Stimulated activated CD4-positive, alpha-beta T cell treated with anti-CD3 and anti-CD28 coated beads, Interleukin-2, amount 100 ng/mL, for 48 hours (primary cell): ENCODE measurements around the gene FMO1.
"Not testable (repeated sequence)": the region's sequence is repeated elsewhere in the genome, so short reads cannot be mapped to it uniquely, and the experiment has no call there.

Source experiments
- DNase-seq, 2 donors: peaks; one replicate each; pipeline ENCODE4 v3.0.0-alpha.2; 2020

The FMO1 gene

DNA sequence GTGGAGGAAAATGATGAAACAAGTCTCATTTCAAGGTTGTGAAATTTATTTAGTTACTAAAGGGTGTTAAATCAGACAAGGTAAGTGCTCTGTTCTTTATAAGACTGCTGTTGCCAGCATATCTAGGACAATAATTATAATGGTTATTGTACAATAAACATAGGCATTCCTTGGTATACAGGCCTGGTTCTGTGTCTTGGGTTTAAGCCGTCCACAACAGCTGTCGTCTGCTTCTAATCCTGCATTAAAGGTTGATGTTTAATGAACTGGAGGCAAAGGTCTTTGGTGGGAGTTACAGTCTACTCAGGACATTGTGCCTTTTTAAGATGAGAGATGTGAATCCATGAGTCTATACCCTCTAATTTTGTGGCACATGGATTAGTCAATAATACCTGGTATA, 42.3 kb downstream of the FMO1 start:
- no peak for DNase-seq

GRCh38 chr1:171292799-171293198, 44.5 kb downstream of the FMO1 start:
- DNase-seq: no peak

GRCh38 chr1:171295383-171295782, 47.1 kb downstream of the FMO1 start:
- not testable (repeated sequence) for DNase-seq

GRCh38 chr1:171295821-171296220, 47.5 kb downstream of the FMO1 start:
- no peak for DNase-seq

- DNase-seq: no peak
These were observed 48.6 kb downstream of the FMO1 start for GRCh38 chr1:171296897-171297296.

DNA sequence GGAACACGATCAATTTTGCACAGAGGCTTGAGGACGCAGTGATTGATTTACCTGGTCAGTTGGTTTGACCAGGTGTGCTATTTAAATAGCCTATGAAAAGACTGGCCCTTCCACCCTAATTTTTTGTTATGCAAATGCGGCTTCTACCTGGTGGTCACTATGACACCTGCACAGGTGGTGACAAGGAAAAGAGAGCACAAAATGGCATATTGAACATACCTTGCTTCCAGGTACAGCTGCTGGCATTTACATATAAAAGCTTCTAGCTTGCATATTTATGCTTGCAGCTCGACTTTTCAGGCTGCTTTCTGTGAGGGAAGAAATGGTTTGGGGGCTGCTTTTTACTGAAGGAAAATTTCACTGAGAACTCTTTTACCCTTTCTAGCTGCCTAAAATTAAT, 50.4 kb downstream of the FMO1 start:
- DNase-seq: no peak

DNA sequence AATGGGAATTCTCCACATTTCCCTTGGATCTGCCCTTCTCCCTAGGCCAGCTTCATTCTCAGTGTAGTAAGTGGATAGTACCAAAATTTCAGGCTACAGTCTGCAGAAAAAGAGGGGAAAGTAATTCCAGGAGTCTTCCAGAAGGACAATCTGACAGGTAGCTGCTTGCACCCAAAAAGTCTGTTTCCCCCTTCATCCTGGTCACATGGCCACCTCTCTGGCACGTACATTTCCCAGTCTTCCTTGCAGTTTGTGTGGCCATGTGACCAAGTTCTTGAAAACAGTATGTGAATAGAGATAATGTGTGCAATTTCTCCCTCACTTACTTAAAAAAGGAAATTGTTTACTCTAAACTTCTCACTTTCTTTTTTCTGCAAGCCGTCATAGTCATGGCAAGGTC, 51.0 kb downstream of the FMO1 start:
- DNase-seq: no peak

DNA sequence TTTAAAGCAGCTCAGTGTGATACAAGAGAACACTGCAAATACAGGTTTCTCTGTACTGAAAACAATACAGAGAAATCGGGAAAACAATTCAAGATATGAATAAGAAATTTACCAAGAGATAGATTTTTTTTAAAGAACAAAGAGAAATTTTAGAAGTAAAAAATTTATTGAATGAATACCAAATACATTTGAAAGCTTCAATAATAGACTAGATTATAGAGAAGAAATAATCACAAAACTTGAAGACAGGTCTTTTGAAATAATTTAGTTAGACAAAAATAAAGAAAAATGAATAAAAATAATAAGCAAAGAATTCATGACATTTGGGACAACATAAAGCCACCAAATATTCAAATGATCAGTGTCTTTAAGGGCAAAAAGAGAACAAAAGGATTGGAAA, 52.1 kb downstream of the FMO1 start:
- no peak for DNase-seq

- DNase-seq: no peak
These were observed 62.4 kb downstream of the FMO1 start for GRCh38 chr1:171310661-171311087.

- no peak for DNase-seq
These were observed 63.7 kb downstream of the FMO1 start for GRCh38 chr1:171311771-171312558.

DNA sequence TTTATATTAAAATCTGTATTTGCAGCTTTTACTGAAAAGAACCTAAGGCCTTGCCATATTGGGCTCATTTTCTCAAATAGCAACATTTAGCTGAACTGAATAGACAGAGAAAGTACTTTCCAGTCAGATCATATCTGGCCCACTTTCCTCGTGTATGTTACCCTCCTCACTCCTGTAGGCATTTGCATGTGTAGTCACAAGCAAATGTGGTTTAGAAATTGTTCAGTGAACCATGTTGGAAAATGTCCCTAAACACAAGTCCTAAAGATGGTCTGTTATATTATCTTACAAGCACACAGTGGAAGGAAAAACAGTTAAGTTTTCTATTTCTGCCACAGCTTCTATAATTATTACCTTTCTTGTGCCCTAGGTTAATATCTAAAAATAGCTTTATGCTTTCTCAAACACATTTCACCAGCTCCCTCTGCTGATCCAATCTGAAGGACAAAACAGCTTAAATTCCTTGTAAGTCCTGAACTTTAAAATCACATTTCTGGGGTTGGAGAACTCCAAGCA, 65.1 kb downstream of the FMO1 start:
- DNase-seq: no peak

DNA sequence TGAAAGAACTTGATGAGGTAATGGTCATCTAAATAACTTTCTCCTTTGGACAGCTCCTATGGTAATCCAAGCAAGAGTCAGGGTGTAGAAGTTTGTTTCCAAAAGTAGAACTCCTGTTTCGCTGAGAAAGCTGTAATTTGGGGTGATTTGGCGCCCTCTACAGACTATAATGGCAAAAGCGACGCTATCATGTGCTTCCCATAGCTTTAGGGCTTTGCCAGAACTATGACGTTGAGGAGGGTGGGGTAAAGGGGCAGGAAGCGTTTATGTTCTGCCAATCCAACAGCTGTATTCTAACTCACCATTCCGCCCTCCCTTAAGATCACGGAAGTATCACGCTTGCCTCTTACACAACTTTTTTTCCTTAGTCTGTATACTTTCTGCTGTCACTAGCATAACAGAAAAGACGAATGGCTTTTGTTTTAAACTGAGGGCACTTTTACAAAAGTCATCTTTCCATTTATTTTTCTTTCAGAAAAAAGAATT, 65.6 kb downstream of the FMO1 start, which contains the start of gene FMO4:
TSS of gene FMO4 (plus strand) at position 349 of the 486 bp plus-strand sequence. CDS start 5,643 bp downstream, outside the sequence.
- peak; percentile 68 for DNase-seq

DNA sequence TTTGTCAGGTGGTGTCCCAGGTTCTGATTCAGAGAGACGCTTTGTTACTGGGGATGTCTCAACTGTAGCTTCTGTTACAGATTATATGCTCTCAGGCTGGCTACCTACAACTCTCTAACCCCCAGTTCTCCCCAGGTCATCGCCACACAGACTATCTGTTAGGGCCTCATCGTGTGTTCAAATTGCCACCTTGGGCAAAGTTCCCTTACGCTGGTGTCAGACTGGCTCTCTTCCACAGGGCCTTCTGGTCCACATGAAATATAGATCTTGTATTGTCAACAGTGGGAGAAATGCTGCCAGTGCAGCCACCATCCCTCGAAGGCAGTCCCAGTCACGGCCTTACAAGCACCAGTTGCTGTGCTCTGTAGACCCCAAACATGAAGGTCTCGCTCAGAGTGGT, 81.0 kb downstream of the FMO1 start:
- no peak for DNase-seq

DNA sequence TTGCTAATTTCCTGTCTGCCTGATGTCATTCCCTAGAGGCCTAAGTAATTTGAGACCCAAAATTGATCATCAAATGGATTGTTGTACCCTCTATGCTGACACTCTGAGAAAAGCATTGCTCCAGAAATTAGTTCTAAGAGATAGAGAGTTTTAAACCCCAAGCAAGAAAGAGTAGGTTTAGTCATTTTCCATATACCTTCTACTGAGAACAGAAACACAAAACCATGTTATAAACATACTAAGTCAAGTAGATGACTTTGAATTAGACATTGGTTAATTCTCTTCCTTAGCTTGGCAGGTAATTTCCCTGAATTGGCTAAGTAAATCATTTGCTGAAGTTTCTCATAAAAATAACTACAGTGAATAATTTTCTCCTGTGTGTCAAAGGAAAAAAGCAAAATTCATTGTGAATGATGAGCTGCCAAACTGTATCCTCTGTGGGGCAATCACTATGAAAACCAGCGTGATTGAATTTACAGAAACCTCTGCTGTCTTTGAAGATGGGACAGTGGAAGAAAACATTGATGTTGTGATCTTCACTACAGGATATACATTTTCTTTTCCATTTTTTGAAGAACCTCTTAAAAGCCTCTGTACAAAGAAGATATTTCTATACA, 85.8 kb downstream of the FMO1 start:
- no peak for DNase-seq
